Activated B cell treated with CpG ODN at 0.5 μM for 24 hours (primary cell): ENCODE data around the gene GABRG3. TPM values are rescaled to one million over a fixed set of nuclear protein-coding genes. Genes with fewer than 3 reads are reported as not detected.

ENCODE experiments used
- ATAC-seq: fragments of 200-7000 bp; cut with Tn5 transposase; one replicate; pipeline ENCODE4 v1.10.0; 2021; ENCODE audit warnings: low read depth, mild to moderate bottlenecking, moderate library complexity
- CTCF ChIA-PET: fragments of 350-600 bp; sonication (Branson Sonifier 250); formaldehyde crosslinking; loops from one replicate; lab custom pipeline; 2021; ENCODE audit warnings: antibody characterized with exemption; lab: Charles Lee
- POLR2A ChIA-PET: fragments of 350-600 bp; sonication (Branson Sonifier 250); formaldehyde crosslinking; loops from one replicate; lab custom pipeline; 2021; ENCODE audit warnings: antibody characterized with exemption; lab: Charles Lee
- DNase-seq: peaks from one replicate; pipeline ENCODE4 v3.0.0; 2022
- H3K27ac Mint-ChIP-seq: one replicate; pipeline ENCODE4 v1.8.0; 2020; ENCODE audit warnings: mixed read lengths
- H3K27me3 Mint-ChIP-seq: one replicate; pipeline ENCODE4 v1.8.0; 2021; ENCODE audit warnings: mixed read lengths
- H3K36me3 Mint-ChIP-seq: one replicate; pipeline ENCODE4 v1.8.0; 2021; ENCODE audit warnings: low read depth, mixed read lengths
- H3K4me1 Mint-ChIP-seq: one replicate; pipeline ENCODE4 v1.8.0; 2021; ENCODE audit warnings: mixed read lengths
- H3K4me3 Mint-ChIP-seq: one replicate; pipeline ENCODE4 v1.8.0; 2020; ENCODE audit warnings: mild to moderate bottlenecking, mixed read lengths
- H3K9me3 Mint-ChIP-seq: one replicate; pipeline ENCODE4 v1.8.0; 2020; ENCODE audit warnings: mixed read lengths
- CTCF ChIP-seq: fragments of 200-600 bp; IDR thresholded peaks from one replicate; pipeline ENCODE4 v1.8.0; 2022; ENCODE audit warnings: antibody characterized with exemption, mild to moderate bottlenecking
- intact Hi-C: fragments of 100-400 bp; cut with micrococcal nuclease; formaldehyde crosslinking; loops from one replicate; pipeline ENCODE4 v1.15.1; 2024
- total RNA-seq: library from RNA; stranded (reverse); gene quantifications from 2 replicates; pipeline ENCODE4 v1.2.3, GENCODE V29; 2022

Gene GABRG3
- total RNA-seq, 1 donor from 2014 or later: not detected

GRCh38 chr15:27134481-27134880 lies 163.5 kb downstream of the GABRG3 start:
- no peak for DNase-seq
- POLR2A ChIA-PET: no interaction called here
- ATAC-seq: no peak
- intact Hi-C loops: no loop called here
- Mint-ChIP-seq H3K27ac (no peak overlapping the region), H3K4me1 (no peaks in the 10 kb centered on the region), H3K4me3 (no peak overlapping the region), H3K9me3 (peaks cover 7% of the 10 kb centered on the region), H3K27me3 (no peaks in the 10 kb centered on the region), H3K36me3 (no peaks in the 10 kb centered on the region)
- TF ChIP-seq CTCF: no peak
- CTCF ChIA-PET: no interaction called here

- Mint-ChIP-seq H3K4me3 (no peak overlapping the region), H3K27ac (no peak overlapping the region), H3K4me1 (no peaks in the 10 kb centered on the region), H3K9me3 (peaks cover 7% of the 10 kb centered on the region), H3K27me3 (no peaks in the 10 kb centered on the region), H3K36me3 (no peaks in the 10 kb centered on the region)
- ATAC-seq: no peak
- ChIA-PET CTCF (no interaction called here), POLR2A (no interaction called here)
- no peak for TF ChIP-seq CTCF
- intact Hi-C loops: no loop called here
- DNase-seq: no peak
These were observed 164.2 kb downstream of the GABRG3 start for GRCh38 chr15:27135151-27135550.

- ChIA-PET CTCF (no interaction called here), POLR2A (no interaction called here)
- TF ChIP-seq CTCF: no peak
- no peaks in the 10 kb centered on the region for H3K27me3 Mint-ChIP-seq
- no peak for ATAC-seq
- H3K9me3 Mint-ChIP-seq: peaks cover 3% of the 10 kb centered on the region
- H3K27ac Mint-ChIP-seq: no peak overlapping the region
- intact Hi-C loops: no loop called here
- H3K4me3 Mint-ChIP-seq: no peak overlapping the region
- no peaks in the 10 kb centered on the region for H3K4me1 Mint-ChIP-seq
- H3K36me3 Mint-ChIP-seq: no peaks in the 10 kb centered on the region
- no peak for DNase-seq
These were observed 166.1 kb downstream of the GABRG3 start for GRCh38 chr15:27137127-27137526.

GRCh38 chr15:27165590-27165989 lies 194.6 kb downstream of the GABRG3 start:
- Mint-ChIP-seq H3K4me3 (no peak overlapping the region), H3K27me3 (no peaks in the 10 kb centered on the region), H3K9me3 (peaks cover 6% of the 10 kb centered on the region), H3K4me1 (no peaks in the 10 kb centered on the region), H3K27ac (no peak overlapping the region), H3K36me3 (no peaks in the 10 kb centered on the region)
- DNase-seq: no peak
- intact Hi-C loops: no loop called here
- TF ChIP-seq CTCF: no peak
- no peak for ATAC-seq
- ChIA-PET POLR2A (no interaction called here), CTCF (no interaction called here)

GRCh38 chr15:27166917-27167316 lies 195.9 kb downstream of the GABRG3 start:
- intact Hi-C loops: no loop called here
- no peak for TF ChIP-seq CTCF
- POLR2A ChIA-PET: no interaction called here
- ATAC-seq: no peak
- no peak overlapping the region for H3K4me3 Mint-ChIP-seq
- no peaks in the 10 kb centered on the region for H3K27me3 Mint-ChIP-seq
- no peaks in the 10 kb centered on the region for H3K36me3 Mint-ChIP-seq
- CTCF ChIA-PET: no interaction called here
- DNase-seq: no peak
- H3K4me1 Mint-ChIP-seq: no peaks in the 10 kb centered on the region
- no peak overlapping the region for H3K27ac Mint-ChIP-seq
- H3K9me3 Mint-ChIP-seq: peaks cover 6% of the 10 kb centered on the region
